Stimulated activated CD4-positive, alpha-beta T cell treated with anti-CD3 and anti-CD28 coated beads, Interleukin-1b, Interleukin-23, amount 100 ng/mL, for 1 hour (primary cell): Measurements from ENCODE around the gene LTA4H.
"Not testable (repeated sequence)": the region's sequence is repeated elsewhere in the genome, so short reads cannot be mapped to it uniquely, and the experiment has no call there.

Experiments
- DNase-seq, 2 donors: peaks; one replicate each; pipeline ENCODE4 v3.0.0-alpha.2; 2020; ENCODE audit warnings: low read depth in 2 of 2

The LTA4H gene

DNA sequence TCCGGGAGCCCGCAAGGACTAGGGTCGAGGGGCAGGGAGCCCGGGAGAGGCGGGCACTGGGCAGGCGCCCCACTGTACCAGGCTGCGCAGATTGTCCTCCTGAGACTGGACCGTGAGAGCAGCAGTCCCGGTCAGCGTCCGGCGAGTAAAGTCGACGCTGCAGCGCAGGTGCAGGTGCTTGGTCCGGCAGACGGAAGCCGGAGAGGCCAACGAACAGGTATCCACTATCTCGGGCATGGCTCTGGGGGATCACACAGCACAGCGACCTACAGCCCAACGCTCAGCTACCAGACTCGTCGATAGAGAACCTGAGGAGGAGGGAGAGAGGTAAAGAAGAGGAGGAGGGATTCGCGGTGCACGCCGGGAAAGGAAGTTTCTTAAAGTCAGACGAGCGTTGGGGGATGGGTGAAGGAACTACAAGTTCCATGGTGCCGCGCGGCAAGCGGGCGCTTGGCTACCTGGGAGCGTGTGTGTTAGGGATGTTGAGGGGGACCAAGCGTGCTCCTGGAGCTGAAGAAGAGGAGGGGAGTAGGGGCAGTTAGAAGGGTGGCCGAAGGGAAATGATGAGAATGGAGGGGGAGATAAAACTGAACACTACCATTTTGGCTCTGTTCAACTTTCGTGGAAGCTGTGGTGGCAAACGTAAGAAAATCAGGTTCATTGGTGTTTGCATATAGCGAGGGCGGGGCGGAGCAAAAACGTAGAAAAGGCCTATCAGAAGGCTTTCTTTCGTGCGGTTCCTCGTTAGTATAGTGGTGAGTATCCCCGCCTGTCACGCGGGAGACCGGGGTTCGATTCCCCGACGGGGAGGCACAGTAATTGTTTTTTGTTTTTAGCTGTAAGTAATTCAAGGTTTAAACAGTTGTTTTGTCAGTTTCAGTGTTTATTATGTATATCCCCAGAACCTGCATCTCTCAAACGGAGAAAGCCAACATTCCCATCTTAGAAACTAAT, at the start of gene LTA4H:
Gene LTA4H (minus strand): TSS at position 305 of the 954 bp plus-strand sequence. CDS start 68 bp downstream, at position 237.
- DNase-seq: peak; percentile 91

DNA sequence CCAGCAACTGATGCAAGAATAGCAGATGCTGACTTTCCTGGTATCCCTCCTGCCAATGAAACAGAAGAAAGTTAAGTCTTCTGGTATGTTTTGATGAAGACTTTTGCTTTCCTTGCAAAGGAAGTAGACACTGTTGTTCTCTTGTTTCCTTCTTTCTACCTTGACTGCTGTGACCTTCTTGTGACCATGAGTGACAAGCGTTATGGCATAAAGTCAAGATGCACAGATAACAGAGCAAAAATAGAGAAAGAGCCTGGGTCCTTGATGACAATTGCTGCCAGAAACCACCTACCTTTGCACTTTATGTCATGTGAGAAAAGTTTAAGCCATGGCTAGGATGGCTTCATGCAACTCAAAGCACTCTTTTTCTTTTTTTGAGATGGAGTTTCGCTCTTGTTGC, 49.2 kb upstream of the LTA4H start:
- DNase-seq: no peak

DNA sequence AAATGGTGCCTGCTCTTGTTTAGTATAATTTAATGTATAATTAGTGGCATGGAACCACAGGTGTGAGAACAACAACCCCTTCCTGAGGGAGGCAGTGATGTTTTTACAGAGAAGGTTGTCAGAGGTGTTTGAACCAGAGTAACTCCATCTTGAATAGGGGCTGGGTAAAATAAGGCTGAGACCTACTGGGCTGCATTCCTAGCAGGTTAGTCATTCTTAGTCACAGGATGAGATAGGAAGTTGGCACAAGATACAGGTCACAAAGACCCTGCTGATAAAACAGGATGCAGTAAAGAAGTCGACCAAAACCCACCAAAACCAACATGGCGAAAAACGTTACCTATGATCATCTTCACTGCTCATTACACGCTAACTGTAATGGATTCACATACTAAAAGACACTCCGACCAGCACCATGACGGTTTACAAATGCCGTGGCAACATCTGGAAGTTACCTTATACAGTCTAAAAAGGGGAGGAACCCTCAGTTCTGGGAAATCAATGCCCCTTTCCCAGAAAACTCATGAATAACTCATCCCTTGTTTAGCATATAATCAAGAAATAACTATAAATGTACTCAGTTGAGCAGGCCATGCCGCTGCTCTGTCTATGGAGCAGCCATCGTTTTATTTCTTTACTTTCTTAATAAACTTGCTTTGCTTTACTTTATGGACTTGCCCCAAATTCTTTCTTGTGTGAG, 47.8 kb upstream of the LTA4H start:
- no peak for DNase-seq

DNA sequence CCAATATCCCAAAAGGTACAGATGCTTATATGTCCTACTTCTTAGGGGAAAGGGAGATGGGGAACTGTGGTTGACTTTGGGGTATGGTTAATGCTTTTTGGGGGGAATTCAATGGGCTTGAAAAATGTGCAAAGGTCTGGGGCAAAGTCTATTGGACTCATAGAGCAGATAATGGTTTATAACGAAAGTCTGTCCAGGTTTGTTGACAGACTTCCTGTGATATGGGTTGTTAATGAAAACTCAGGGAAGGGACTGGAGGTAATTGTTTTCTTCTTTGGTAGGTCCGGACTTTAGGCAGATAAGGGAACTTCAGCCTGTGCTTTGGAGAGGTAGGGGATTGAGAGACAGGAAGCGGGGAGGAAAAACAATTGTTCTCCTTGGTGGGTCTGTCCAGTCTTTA, 46.2 kb upstream of the LTA4H start:
- no peak for DNase-seq

DNA sequence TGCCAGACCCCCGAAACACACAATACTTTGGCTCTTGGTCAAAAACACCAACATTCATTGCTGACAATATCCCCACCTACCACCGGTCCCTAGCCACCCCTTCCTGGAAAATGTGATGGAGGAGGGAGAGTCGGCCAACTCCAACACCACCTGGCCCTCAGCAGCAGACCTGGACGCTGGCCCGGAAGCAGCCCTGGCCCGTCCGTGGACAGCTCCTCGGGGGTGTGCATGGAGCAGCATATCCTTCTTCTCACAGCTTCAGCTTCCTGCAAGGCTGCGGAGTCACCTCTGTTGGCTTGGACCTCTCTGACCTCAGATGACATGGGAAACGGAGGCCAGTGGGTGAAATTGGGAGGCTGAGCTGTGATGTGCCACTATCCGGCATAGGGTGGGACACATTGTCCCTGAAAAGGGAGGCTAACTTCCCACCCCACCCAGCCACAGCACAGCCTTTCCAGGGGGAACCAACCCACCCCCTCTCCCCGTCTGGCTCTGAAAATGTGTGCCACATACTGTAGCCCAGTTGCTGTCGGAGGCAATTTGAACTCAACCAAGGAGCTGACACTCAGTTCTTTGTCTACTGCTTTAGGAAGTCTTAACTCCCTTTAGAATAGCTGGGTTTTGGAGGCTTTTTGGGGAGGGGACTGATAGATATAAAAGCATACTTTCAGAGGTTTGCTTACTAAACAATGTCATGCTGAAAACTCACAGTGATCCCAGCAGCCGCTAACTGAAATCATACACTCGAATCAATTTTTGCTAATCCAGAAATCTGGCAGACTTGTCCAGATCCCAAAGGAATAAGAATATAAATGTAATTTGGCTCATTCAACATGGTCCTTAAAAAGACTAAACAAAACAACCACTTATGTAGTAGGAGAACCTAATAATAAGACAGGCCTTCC, 43.1 kb upstream of the LTA4H start:
- no peak for DNase-seq

DNA sequence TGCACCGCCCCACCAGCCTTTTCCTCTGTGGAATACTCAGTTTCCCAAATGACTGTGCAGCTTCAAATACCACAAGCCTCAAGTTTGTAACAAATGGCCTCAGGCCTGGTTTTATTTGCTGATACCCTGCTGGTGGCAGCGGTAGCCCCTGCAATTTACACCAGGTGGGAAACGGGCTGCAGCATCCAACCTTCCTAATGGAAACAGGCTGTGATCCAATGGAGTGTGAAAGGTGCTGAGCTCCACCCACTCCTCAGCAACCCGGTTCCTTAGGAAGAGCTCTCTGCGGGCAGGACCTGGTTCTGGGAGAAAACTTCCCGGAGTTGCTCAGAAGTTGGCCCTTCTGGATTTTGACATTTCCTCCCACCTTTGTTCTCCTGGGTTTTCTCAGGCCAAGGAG, 41.7 kb upstream of the LTA4H start:
- DNase-seq: no peak

DNA sequence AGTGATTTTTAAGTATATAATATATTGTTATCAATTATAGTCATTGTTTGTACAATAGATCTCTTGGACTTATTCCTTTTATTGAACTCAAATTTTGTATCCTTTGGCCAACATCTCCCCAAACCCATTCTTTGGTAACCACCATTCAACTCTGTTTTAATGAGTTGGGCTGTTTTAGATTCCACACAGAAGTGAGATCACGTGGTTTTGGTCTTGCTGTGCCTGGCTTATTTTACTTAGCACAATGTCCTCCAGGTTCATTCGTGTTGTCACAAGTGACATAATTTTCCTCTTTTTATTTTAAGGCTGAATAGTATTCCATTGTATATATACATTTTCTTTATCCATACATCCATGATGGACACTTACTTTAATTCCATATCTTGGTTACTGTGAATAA, 40.2 kb upstream of the LTA4H start:
- no peak for DNase-seq

DNA sequence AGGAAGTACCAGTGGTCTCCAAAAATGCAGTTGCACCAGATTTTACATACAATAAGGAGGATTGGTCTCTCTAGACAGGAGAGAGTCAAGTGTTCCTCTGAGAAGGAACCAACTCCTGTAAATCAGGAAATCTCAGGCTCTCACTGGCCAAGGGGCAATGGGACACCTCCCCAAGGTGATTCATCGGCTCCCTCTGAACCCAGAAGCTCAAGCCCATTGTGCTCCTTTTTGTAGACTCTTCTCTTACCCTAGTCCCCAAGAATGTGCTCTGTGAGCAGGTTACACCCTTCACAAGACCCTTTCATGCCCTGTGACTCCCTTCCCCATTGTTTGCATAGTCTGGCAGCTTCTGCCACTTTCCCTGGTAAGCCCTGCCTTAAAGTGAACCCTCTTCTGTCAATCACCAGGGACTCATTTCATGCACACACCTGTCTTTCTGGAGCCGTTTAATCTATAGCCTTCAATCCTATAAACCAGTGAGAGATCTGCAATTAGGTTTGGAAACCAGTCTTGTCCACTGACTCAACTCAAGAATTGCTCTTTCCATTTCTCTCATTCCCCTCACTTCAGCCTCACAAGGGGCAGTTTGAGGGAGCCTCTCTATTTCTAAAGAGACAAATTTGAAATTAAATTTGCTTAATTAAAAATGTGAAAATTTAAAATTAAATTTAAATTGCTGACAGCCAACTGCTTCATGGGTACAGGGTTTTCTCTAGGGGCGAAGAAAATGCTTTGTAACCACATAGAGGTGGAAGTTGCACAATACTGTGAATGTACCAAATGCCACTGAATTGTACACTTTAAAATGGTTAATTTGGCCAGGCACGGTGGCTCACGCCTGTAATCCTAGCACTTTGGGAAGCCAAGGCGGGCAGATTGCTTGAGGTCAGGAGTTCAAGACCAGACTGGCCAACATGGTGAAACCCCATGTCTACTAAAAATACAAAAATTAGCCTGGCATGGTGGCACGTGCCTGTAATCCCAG, 38.3 kb upstream of the LTA4H start:
- no peak for DNase-seq

DNA sequence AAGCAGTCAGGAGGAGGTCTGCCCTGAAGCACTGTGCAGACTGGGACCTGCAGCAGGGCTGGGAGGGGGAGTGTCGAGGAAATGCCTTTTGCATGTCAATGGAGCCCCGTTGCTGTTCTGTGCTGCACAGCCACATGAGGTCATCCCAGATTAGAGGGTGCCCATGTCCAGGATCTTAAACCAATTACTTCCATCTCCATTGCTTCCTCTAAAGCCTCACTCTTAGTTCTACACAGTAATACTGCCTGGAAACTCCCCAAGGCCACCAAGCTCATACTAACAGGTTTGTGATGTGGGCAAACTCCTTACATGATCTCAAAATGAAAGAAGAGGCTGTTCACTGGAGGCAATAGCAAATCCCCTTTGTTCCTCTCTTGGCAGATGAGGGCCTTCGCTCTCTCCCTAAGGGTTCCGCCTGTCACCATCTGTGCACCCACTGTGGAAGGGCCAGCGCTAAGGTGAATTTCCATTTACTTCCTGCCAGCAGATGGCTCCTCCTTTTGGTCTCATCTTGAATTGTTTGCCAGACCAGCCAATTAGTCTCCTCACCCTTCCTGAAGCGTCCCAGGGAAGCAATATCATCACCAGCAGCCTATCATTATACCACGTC, 35.4 kb upstream of the LTA4H start:
- DNase-seq: no peak

DNA sequence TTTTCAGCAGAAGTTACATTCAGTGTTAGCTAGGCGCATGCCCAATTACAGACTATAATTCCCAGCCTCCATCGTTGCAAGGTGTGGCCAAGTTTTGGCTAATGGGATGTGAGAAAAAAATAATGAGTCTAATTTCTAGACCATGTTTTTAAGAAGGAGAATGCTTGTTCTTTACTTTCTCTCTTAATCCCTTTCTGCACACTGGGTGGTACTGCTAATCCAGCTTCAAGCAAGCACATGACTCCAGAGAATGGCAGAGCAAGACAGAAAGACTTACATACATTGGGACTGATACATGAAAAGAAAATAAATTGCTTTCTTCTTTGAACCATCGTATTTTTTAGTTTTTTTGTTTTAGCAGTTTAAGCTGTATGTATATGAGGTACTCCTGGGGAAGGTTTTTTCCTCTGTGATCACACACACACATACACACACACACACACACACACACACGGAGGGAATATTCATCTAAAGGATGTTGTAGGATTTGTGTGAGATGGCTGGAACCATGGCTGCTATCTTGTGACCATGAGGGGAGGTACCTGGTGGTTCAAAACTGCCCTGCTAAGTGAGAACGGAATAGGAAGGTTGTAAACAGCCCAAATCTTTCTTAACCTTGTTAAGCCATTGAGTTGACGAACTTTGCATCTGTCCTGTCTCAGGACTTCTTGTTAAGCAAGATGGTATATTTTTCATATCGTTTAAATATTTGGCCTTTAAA, 34.3 kb upstream of the LTA4H start:
- no peak for DNase-seq

DNA sequence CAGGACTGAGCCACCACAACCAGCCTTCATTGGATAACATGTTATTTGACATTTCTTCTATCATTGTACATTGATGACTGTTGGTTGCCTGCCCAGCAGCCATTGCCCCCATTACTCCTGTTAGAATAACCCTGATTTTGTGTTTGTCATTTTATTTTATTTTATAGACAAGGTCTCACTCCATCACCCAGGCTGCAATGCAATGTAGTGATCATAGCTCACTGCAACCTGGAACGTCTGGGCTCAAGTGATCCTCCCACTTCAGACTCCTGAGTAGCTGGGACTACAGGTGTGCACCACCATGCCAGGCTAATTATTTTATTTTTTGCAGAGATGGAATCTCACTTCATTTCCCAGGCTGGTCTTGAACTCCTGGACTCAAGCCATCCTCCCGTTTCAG, 33.2 kb upstream of the LTA4H start:
- DNase-seq: no peak

DNA sequence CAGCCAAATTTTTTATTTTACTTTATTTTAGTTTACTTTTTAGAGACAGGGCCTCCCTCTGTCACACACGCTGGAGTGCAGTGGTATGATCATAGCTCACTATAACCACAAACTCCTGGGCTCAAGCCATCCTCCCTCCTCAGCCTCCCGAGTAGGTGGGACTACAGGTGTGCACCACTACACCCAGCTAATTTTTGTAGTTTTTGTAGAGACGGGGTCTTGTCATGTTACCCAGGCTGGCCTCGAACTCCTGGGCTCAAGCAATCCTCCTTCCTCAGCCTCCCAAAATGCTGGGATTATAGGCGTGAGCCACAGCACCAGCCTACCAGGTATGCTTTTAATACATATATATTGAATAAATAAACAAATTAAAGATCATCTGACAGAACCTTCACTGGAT, 32.7 kb upstream of the LTA4H start:
- DNase-seq: no peak

DNA sequence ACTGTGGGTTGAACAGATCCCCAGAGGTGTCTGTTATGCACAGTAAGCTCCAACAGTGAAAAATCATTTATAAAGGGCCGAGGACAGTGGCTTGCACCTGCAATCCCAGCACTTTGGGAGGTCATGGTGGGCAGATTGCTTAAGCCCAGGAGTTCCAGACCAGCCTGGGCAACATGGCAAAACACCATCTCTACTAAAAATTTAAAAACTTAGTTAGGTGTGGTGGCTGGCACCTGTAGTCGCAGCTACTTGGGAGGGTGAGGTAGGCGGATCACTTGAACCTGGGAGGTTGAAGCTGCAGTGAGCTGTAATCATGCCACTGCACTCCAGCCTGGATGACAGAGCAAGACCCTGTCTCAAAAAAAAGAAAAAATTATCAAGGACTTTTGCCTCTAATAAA, 30.4 kb upstream of the LTA4H start:
- DNase-seq: not testable (repeated sequence)

DNA sequence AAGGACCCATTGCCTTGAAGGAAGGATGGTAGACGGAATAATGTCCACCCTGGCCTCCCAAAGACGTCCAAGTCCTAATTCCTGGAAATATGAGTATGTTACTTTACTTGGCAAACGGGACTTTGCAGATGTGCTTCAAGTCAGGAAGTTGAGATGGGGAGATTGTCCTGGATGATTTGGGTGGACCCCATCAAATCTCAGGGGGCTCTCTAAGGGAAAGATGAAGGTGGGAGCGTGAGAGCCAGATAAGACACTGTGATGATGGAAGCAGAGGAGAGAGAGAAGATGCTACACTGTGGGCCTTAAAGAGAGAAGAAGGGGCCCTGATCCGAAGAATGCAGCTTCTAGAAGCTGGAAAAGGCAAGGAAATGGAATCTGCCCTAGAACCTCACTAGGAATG, 29.6 kb upstream of the LTA4H start:
- no peak for DNase-seq

DNA sequence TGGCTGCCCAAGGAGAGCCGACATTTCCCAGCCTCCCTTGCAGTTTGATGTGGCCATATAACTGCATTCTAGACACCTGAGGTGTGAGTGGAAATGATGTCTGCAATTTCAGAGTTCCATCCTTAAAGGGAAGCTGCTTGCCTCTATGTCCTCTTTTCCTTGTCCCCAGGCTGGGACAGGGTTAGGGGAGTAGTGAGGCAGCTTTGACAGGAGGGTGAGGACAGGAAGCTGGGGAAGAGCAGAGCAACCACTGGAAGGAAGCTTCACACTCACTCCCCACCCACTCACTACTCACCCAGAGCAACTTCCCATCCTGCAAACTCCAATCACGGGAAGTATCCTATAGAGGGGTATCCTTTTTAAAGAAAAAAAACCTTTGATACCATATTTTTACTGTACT, 28.9 kb upstream of the LTA4H start:
- no peak for DNase-seq

DNA sequence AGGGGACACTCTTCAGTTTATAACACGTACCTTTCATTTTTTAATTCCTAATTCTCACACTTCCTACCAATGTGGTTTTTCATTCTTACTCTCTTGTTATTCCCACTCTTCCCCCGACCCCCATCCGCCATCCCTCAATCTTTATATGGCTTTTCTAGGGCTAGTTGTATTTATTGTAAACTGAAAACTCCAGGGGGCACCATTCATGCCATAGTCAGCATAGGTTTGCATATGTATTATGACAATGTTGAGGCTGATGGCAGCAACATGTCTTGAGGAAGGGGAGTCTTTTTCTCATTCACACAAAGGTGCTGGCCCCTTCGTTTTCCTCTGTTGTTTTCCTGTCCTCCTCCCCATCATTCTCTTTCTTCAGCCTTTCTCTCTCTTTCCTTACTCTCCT, 27.7 kb upstream of the LTA4H start:
- no peak for DNase-seq

DNA sequence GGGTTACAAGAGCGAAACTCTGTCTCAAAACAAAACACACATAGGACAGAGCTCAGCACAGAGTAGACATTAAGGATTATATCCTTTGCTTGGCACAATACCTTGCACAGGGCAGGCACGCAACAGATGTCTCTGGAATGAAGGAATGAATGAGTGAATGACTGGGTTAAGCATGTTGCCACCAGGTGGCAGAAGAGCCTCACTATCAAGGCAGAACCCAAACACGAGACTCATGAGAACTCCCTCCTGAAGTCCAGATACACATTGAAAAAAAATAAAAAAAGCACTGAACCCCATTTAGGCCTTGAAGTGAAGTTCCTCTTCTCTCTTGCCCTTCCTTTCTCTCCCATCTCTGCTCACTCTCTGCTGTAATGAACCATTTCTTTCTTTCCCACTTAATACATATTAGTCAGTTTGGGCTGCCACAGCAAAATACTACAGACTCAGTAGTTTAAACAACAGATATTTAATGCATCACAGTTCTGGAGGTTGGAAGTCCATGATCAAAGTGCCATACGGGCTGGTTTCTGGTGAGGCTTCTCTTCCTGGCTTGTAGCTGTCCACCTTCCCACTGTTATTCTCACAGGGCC, 26.6 kb upstream of the LTA4H start:
- peak; percentile 50 to 61 for DNase-seq

DNA sequence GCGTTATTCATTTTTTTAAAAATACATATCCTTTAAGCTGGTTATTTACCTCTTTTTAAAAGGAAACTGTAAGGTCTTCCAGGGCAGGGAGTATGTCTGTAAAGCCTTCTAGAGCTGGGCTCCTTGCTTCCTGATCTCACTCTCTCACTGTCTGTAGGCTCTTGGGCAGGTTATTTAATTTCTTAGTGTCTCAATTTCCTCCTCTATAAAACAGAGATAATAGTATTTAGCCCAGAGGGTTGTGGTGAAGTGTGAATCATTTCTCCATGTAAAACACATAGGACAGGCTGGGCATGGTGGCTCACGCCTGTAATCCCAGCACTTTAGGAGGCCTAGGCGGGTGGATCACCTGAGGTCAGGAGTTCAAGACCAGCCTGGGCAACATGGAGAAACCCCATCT, 25.9 kb upstream of the LTA4H start:
- DNase-seq: no peak

DNA sequence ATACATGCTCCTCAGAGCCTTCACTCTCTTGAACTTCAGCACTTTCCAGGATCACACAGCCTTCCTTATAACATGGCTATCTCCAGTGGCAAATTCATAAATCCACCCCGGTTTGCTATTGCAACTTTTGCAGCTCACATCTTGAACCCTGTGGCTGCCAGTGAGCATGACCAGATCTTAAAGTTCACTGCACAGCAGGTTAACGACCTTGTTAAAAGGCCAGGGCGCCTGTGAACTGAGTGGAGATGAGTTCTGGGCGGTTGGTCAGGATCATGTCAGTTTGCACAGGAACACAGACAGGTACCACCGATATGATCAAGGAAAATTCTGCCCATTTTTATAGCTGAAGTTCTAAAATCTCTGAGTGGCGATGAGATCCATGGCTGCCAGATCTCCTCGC, 24.7 kb upstream of the LTA4H start:
- no peak for DNase-seq
